Ammon's horn (tissue), 1 donor: ENCODE measurements around the gene BAZ2B.

Experiments
- DNase-seq: peaks from one replicate; pipeline ENCODE4 v3.0.0-alpha.2; 2016; ENCODE audit warnings: low spot score

The BAZ2B gene

DNA sequence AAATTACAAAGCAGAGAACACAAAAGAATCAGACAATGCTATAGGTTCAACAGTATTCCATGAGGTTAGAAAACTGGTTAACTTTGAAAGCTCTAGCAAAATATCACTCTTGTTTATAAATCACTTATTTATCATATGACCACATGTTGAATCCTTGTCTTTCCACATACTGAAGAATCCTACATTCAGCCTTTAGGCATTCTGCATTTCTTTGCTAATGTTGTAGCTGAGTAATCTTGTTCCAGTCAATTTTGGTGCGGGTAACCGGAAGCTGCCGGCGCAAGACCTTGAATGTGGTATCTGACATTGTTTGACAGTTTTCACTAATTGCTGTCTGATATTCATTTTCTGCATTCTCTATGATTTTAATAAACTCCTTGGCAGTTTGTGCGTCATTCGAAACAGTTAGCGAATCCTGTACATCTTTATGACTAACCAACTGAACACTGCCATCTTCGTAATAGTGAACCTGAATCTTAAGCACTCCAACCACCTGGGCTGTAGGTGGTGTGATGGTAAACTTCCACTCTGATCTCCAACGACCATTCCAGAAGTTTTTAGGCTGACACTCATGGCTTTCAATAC is 154.1 kb downstream of the BAZ2B start:
- DNase-seq: no peak

DNA sequence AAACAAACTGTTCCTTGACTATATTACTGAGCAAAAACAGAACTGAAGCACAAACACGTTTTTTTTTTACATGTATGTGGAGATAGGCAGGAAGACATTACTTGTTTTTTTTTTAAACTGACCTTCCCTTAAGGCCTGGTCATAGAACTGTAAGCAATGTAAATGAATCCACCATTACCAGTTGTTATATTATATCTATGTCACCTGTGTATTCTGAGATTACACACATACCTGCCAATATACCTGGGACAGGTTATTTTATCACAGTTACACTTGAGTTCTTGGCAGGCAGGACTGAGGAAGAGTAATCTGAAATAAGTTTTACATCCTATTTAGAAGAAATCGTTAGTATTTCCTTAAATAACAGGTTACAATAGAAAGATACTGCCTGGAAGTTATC is 155.3 kb downstream of the BAZ2B start:
- no peak for DNase-seq

DNA sequence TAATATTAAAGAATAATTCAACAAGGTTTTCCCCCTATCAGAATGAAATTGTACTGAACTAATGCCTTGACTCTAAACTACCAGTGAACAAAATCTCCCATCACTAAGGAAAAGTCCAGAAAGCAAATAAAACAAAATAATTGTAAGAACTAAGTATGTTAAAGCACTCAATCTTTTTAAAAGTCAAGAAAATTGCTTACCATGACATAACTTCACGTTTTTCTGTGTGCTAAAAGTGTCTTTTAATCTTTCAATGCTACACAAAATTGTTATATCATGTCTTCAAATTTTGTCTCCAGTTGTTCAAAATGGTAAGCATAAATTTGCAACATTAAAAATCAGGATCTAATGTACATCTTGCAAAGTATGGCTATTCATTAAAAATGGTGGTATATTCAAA is 156.1 kb downstream of the BAZ2B start:
- no peak for DNase-seq

DNA sequence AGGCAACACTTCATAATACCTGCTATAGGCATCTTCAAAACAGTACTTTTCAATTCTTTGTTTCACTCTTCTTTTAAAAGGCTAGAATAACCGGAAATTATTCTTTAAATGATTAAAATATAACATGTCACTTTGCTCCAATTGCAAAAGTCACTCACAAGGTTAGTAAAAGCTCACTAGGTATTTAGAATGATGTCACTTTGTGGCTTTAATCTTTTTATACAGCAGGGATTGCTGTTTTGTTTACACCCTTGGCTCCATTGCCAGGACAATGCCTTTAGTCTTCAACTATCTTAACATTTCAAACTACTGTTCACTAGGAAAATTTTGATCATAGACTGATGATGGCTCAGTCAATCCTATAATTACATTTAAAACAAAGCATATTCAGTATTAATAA is 157.1 kb downstream of the BAZ2B start:
- no peak for DNase-seq

DNA sequence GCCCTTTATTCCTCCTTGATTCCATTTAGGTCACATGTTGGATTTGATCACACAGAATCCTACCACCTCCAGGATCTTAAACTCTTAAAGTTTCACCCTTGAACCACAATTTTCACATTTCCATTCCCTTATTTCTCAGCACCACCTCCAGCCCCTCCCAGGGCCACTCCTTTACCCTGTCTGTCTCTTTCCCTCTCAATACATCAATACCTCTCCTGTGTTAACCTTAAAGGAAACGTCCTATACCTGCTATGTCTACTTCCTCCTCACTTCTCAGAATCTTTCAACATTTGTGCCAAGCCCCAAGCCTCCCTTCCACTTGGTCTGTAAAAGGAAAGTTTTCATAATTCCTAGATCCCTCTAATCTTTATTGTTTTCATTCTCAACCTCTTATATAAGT is 158.8 kb downstream of the BAZ2B start:
- DNase-seq: no peak

DNA sequence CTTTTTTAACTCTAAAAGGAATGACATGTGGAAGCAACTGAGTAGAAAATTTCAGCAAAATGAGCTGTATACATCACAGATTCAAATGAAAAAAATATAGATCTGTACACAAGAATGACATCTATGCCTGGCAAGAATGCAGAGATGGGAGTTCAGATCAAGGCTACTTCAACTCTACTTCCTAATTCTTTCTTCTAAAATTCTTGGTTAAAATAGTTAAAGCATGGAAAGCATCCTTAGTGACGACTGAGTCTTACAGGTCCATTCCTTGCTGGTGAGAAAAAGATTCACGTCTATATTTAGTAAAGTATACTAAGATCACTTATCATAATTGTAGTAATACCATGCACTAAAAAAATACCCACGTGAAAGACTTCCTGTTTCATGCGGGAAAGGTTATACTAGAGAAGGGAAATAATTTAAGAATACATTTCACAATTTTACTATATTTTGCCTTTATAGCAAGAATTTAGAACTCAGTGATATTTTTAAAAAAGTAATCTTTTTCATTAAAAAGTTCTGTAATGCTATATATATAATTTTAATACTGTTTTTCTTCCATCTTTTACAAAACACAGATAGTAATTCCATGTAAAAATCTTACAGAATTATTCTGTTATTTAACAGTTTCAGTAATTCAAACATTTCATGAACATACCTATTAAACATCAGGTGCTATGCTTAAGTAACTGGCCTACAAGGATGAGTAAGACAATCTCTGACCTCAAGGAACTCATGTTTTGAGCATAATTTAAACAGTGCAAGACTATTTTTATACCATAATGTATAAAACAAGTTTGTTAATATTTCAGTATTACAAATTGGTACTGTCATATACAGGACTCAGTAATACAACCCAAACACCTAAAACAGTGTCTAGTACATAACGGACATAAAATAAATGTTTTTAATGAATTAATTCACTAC is 159.6 kb downstream of the BAZ2B start:
- DNase-seq: no peak

DNA sequence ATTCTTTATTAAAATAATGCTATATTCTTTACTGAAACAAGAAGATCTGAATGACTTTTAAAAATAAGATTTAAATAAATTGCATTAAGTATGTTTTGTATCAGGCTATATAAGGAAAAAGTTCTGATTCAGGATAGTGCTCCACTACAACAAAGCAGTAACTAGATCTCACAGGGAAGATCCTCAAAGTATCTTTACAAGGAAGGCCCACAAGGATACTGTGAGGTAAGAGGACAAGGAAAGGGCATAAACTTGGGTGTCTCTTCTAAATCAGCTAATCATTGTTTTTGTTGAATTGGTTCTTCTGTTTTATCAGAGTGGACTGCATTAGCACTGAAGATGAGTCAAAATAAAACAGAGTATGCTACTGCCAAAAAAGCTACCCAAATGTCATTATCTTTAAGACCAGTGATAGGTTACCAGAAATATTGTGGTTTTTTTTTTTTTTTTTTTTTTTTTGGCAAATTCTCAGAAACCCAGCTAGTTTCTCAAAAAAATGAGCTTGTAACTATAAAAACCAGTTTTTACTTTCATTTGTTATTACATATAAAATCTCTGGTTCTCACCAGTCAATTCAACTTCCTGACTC is 160.9 kb downstream of the BAZ2B start:
- DNase-seq: no peak

DNA sequence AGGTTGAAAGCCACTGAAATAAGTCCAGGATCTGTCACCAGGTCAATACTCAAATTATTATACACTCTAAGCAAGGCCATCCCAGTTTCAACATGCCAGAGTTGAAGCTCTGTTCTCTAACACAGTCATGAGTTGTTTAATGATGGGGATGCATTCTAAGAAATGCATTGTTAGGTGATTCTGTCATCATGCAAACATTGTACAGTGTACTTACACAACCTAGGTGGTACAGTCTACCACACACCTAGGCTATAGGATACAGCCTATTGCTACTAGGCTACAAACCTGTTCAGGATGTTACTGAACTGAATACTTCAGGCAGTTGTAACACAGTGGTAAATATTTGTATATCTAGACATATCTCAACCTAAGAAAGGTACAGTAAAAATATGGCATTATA is 162.2 kb downstream of the BAZ2B start:
- no peak for DNase-seq

DNA sequence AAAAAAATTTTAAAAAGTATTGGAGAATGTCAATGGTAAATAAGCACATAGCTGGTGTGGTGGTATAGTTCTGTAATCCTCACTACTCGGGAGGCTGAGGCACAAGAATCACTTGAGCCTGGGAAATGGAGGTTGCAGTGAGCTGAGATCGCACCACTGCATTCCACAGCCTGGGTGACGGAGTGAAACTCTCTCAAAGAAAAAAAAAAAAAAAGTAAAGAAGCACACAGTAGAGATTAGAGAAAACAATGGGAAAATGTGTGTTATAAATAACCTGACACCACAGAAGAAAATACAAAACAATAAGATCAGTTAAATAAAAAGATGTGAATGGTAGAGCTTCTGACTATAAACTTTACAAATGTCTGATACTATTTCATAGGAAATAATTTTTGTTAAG is 166.2 kb downstream of the BAZ2B start:
- no peak for DNase-seq

DNA sequence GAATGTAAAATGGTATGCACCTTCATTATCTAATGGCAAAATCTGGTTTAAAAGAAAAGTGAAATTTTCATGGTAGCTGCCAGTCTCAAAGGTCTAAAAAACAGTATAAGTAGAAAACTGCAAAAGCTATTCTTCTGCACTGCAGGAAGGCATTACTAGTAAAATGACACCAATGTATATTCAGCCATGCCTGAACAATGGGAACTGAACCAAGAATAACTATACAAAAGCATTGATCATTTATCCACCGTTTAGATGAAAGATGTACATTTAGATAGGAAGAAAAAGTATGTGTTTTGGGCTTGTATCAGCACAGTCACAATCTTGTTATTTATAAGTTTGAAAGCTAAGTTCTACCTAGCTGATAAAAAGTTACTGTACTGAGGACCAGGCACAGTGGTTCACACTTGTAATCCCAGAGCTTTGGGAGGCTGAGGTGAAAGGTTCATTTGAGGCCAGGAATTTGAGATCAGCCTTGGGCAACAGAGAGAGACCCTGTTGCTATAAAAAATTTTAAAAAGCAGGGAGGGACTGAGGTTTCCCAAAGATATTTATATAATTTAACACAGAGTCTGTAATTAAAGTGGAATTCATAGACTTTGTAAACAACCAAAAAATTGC is 166.7 kb downstream of the BAZ2B start:
- DNase-seq: no peak

DNA sequence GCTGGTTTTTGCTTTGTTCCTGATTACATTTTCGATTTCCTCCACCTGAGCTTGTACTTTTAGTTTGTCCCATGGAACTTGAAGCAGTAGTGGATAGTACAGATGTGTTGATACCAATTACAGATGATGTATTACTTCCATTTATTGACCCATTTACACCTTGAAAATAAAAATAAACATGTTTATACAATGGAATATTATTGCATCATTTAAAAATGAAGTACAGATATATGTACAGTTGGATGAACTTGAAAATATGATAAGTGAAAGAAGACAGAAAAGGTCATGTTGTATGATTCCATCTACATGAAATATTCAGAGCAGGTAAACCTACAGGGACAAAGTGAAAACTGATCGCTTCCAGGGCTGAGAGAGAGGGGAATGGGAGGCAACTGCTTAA is 169.5 kb downstream of the BAZ2B start:
- DNase-seq: no peak

DNA sequence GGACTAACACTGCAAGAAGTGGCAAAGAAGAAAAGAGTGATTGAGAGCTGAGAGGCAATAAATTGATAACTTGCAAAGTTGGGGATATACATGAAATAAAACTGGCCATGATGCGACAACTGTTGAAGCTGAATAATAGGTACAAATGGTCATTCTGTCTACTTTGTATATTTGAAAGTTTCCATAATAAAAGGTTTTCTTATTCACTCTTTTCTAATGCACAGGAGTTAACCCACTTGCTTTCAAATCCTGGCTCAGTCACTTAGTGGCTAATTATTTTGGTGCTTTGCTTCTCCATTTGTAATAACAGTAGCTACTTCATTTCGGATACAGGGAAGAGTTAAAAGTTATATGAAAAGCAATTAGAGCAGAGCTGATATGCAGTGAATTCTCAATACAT is 170.1 kb downstream of the BAZ2B start:
- DNase-seq: no peak

DNA sequence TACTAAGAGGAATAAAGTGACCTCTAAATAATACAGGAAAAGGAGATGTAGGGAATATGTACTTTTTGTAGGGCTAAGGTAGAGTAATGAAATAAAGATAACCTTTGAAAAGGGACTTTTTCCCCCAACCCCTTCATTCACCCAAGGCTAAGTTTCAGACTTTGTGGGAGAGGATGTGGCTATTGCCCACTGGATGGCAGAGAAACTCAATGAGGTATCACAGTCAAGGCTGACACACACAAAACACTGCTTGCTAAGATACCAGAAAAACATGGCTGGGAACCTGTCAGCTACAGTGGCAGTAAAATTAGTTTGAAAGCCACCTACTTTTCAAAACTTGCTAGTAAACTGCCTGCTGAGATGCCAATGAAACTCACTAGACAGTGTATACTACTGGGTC is 171.0 kb downstream of the BAZ2B start:
- DNase-seq: no peak

DNA sequence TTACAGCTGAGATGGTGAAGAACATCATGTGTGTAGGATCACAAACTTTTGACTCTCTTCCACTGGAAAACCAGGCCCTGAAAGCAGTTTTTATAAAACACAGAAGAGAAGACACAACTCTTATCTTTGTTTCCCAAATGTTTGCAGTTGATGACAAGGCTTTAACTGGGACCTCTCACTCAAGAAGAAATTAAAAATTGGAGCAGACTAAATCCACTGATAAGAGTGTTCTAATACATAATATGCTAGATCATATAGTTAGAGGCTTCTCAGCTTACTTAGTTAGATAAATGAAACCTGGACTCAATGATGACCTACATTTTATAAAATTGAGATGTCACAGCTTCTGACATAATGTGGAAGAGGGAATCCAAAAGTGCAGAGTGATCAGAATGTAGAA is 171.6 kb downstream of the BAZ2B start:
- DNase-seq: no peak

DNA sequence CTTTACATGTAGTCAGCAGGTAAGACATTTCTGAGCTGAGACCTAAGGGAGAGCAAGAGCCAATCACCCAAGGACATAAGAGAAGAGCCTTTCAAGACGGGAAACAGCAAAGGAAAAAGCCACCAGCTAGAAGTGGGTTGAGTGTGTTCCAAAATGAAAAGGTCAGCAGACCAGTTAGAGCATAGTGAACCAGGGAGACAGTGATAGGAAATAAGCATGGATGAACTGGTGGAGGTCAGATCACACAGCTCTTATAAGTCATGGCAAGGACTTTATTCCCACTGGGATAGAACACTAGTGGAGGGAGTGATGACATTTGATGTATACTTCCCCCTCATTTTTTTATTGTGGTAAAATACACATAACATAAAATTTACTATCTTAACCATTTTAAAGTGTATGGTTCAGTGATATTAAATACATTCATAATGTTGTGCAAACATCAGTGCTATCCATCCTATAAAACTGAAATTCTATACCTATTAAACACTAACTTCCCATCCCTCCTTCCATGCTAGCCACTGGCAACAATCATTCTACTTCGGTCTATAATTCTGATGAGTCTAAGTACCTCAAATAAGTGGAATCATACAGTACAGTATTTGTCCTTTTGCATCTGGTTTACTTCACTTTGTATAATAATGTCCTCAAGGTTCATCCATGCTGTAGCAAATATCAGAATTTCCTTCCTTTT is 174.0 kb downstream of the BAZ2B start:
- no peak for DNase-seq

DNA sequence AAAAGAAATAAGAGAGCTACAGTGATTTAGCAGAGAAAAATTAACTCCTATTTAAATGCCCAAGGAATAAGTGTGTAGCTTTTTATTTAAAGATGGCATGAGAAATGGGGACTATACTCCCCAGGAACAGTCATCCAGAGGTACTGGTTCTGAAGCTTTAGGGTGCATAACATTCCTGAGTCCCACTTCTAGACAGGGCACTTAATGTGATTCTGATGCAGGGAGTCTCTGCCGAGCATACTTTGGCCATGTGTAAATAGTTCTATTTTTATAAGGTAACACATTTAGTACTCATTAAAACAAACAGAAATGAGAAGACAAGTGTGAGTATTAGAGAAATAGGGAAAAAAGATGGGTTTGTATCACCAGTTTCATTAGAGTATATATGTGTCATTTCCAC is 175.2 kb downstream of the BAZ2B start:
- DNase-seq: no peak

DNA sequence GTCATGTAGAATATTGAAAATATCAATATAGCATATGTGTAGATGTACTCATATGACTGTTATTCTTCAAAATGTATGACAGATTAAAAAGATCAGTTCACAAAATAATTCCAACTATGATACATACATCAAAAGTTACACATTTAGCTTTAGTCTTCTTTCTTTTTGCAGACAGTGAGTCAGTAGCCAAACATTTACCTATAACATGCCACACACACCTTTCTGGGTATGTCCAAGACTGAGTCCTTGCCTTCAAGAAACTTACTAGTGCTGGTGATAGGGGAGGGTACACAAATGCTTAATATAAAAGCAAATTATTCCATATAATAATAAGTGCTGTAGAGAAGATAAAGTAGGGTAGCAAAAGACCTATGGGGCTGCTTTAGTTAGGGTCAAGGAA is 176.9 kb downstream of the BAZ2B start:
- no peak for DNase-seq

DNA sequence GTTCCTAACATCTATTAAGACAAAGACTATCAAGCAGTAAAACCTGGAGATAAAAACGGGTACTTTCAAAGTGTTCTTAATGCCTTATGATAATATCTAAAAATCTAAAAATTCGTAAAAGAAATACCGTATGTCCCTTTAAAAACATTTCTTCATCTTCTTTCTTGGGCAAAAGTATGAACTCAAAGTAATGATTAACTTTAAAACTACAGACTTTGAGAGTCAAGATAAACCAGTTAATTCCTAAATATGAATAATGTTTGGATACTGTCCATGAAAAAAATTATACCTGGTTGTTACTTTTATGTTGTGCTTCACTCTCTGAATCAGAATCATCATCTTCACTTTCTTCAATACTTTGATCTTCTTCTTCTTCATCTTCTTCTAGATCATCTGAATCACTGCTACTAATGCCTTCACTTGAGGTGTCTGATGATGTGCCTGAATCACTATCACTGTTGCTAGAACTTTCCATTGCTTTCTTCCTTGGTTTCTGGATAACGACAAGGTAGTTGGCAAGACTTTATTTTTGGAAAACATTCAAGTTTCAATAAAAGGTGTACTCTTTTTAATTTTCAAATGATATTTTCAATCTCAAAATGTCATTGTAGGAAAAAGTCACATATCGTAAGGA is 177.5 kb downstream of the BAZ2B start:
- no peak for DNase-seq

DNA sequence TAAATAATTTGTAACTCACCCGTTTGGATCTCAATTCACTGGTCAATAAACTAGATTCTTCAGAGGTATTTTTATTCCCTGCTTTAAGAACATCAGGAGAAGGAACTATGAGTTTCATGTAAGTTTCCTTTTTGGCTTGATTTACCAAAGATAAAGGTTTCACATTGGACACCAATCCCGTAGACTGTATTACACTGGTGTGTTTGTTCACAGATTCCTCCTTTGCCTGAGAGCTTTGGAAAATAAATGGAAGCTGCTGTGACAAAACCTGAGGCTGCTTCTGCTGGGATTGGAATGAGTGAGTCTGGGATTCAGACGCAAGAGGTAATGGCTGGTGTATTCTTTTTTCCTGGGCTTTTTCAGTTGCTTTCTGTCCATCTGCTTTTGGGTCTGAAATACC is 178.1 kb downstream of the BAZ2B start:
- no peak for DNase-seq

DNA sequence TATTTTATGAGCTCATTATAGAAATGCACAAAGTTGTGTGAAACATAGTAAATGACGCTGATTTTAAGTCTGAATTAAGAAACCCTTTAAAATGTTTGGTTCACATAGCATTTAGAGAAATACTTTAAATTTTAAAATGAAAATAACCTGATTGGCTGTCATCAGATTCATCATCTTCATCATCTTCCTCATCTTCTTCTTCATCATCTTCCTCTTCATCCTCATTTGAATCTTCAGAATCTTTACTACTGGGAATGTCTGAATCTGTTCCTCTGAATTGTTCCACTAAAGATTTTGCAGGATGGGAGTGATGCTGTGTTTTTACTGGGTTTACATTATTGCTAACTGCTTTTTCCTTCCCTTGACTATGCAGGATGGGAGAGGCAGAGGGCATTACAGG is 183.7 kb downstream of the BAZ2B start:
- no peak for DNase-seq

DNA sequence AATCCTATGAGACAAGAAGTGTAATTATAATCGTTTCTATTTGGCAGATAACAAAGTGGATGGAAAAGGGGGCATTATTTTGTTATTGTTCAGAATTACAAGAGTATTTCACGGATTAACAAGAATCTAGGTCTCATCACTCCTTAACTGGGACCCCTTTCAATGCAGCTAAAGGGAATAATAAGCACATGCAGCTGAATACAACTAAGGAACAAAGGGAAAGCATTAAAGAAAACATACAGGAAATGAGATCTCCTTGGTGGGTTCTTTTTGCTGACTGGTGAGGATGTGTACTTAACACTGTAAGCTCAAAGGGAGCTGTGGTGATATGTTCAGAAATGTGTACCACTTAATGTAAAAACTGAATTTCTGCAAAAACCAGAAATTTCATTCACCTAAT is 189.3 kb downstream of the BAZ2B start:
- no peak for DNase-seq

DNA sequence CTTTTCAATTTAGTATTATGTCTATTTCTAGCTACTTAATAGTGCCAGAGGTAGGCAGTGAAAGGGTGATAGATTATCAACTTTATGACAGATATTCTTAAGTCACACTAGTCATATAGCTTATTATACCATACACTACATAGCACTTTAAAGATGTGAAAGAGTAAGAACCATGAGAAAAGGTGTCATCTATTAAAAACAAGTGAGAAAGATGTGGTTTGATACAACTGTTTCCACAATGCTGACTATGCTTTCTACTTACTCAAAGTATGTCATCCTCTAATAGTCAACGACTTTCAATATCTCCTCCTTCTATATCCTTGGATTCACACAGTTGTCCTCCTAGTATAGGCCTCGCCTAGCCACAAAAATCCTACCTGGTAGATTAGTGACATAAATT is 196.9 kb downstream of the BAZ2B start:
- DNase-seq: no peak
